ENCODE data around the gene C19orf44.

The C19orf44 gene

DNA sequence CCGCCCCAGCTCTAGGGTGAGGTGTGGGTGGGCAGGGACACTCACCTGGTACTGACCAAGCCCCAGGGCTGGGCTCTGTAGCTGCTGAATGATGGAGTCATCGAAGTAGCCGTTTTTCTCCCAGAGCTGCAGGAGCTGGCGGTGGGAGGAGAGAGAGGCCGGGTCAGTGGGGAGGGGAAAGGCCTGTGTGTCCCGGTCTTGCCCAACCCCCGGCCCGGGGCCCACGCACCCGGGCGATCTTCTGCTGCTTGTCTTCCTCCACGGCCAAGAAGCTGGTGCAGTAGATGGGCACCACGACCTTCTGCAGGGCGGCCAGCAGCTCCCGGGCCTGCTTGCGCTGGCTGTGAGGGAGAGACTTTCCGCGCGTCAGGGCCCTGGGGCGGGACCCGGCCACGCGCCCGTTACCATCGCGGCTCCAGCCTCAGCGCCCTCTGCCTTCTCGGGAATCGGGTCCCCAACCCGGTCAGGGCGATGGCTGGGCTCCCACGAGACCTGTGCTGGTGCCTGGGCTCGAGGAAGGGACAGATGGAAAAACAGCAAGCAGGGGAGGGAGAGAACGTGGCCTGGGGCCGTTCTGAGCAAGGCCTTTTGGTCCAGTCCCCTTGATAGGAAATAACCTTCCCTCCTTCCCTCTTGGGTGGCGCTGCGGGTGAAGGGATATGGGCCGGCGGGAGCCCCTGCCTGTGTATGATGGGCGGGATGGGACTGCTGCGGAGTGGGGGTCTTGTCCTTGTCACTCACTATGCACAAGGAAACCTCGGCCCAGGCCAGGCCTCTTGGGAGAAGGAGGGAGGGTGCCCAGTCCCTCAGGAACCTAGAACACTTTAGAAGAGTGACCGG lies 34.6 kb downstream of the C19orf44 start:
- Histone ChIP-seq H3K27ac (ENCODE audit: low read depth, low read length) (no peak overlapping the region), H3K36me3 (ENCODE audit: insufficient read depth, low read length) (peaks cover 79% of the 10 kb centered on the region)

DNA sequence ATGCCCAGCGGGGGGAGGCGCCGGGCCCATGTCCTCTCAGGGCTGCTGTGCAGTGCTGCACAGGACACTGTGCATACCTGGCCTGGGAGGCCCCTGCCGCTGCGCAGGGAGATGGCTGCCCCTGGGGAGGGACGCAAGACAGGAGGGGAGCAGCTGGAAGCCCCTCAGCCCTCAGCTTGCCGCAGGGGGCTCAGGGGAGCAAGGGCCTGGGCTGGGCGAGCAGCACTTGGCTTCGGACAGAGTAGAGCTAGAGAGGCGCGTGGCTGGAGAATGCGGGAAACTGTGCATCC lies 35.1 kb downstream of the C19orf44 start:
- Histone ChIP-seq H3K27ac (ENCODE audit: low read depth, low read length) (no peak overlapping the region), H3K4me1 (ENCODE audit: insufficient read depth, low read length) (no peaks in the 10 kb centered on the region), H3K36me3 (ENCODE audit: insufficient read depth, low read length) (peaks cover 74% of the 10 kb centered on the region), H3K4me3 (ENCODE audit: low read depth in 1 of 2, low read length in 2 of 2) (no peak overlapping the region), H3K27me3 (ENCODE audit: control insufficient read depth in 1 of 2, insufficient read depth in 2 of 2, low read length in 2 of 2) (no peaks in the 10 kb centered on the region), H3K9ac (ENCODE audit: low read length) (no peak overlapping the region), H3K9me3 (ENCODE audit: low read length) (no peaks in the 10 kb centered on the region)

More for the DNA sequence above, 34.6 kb downstream of the C19orf44 start:
- no peaks in the 10 kb centered on the region for H3K9me3 ChIP-seq (ENCODE audit: low read length)
- no peak overlapping the region for H3K4me3 ChIP-seq (ENCODE audit: low read depth in 1 of 2, low read length in 2 of 2)
- no peak overlapping the region for H3K9ac ChIP-seq (ENCODE audit: low read length)
- no peaks in the 10 kb centered on the region for H3K27me3 ChIP-seq (ENCODE audit: control insufficient read depth in 1 of 2, insufficient read depth in 2 of 2, low read length in 2 of 2)
- no peaks in the 10 kb centered on the region for H3K4me1 ChIP-seq (ENCODE audit: insufficient read depth, low read length)

DNA sequence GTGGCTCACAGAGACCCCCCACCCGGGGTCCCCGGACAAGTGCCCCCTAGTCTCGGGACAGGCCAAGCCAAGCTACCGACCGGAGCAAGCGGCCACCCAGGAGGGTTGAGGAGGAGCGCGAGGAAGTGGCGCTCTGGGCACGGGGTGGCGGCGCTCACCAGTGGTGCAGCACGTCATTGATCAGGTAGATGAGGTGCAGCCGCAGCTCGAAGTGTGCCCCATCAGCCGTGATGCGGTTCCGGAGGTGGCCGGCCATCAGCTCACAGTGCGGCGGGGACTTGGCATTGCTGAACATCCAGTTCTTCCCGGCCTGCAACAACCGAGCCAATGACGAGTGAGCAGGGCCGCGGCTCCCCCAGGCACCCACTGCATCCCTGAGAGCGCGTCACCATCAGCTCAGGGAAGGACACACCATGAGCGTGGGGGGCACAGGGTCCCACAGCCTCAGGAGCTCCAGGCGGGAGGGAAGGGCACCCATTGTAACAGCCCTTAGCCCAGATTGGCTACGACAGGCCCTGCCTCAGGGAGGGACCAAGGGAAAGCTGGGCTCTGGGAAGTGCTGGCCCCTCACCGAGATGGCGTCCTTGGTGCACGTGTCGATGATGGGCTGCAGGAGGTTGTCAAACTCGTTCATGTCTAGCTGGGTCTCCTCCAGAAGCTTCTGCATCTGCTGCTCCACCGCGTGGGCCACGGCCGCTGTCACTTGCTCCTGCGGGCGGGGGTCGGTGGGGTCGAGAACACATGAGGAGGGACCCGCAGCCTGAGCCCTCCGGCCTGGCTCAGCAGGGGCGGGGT lies 36.4 kb downstream of the C19orf44 start:
- no peak overlapping the region for H3K9ac ChIP-seq (ENCODE audit: low read length)
- H3K4me1 ChIP-seq (ENCODE audit: insufficient read depth, low read length), result no peaks in the 10 kb centered on the region
- H3K9me3 ChIP-seq (ENCODE audit: low read length), result no peaks in the 10 kb centered on the region
- no peak overlapping the region for H3K4me3 ChIP-seq (ENCODE audit: low read depth in 1 of 2, low read length in 2 of 2)
- no peak overlapping the region for H3K27ac ChIP-seq (ENCODE audit: low read depth, low read length)
- no peaks in the 10 kb centered on the region for H3K27me3 ChIP-seq (ENCODE audit: control insufficient read depth in 1 of 2, insufficient read depth in 2 of 2, low read length in 2 of 2)
- H3K36me3 ChIP-seq (ENCODE audit: insufficient read depth, low read length), result peaks cover 62% of the 10 kb centered on the region

DNA sequence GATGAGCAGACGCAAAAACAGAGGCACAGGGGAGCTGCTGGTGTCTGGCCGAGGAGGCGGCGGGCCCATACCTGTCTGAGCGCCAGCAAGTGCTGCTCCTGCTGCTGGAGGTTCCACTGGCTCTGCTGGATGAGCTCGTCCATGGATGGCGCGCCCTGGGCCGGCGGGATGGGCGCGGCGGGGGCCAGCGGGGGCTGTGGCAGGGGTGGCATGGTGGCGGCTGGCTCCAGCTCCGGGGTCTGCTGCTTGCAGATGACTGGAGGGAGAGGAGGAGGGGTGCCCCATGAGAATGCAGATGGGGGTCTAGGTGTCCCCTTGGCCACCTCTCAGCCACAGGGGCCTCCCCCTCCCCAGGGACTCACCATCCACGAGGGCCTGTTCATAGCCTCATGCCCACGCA lies 39.2 kb downstream of the C19orf44 start:
- Histone ChIP-seq H3K4me3 (ENCODE audit: low read depth in 1 of 2, low read length in 2 of 2) (no peak overlapping the region), H3K27ac (ENCODE audit: low read depth, low read length) (no peak overlapping the region), H3K36me3 (ENCODE audit: insufficient read depth, low read length) (peaks cover 51% of the 10 kb centered on the region), H3K4me1 (ENCODE audit: insufficient read depth, low read length) (peaks cover 7% of the 10 kb centered on the region), H3K27me3 (ENCODE audit: control insufficient read depth in 1 of 2, insufficient read depth in 2 of 2, low read length in 2 of 2) (no peaks in the 10 kb centered on the region), H3K9me3 (ENCODE audit: low read length) (no peaks in the 10 kb centered on the region), H3K9ac (ENCODE audit: low read length) (no peak overlapping the region)

DNA sequence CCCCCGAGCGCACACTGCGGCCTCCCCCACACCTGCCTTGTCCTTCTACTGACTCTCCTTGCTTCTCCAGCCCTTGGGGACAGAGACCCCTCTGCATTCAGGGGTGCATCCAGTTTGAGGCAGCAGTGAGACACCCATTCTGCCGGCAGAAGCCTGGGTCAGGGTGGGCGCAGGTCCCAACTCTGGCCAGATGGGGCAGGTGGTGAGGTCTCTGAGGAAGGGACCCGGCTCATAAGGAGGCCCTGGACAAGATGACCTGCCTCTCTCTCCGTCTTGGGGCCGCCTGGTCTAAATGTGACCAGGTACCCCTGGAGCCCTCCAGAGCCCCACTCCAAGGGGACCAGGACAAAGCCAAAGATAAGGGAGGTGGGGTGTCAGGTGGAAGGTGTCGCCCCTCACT lies 39.9 kb downstream of the C19orf44 start:
- no peaks in the 10 kb centered on the region for H3K9me3 ChIP-seq (ENCODE audit: low read length)
- peaks cover 14% of the 10 kb centered on the region for H3K4me1 ChIP-seq (ENCODE audit: insufficient read depth, low read length)
- H3K9ac ChIP-seq (ENCODE audit: low read length), result no peak overlapping the region
- no peaks in the 10 kb centered on the region for H3K27me3 ChIP-seq (ENCODE audit: control insufficient read depth in 1 of 2, insufficient read depth in 2 of 2, low read length in 2 of 2)
- peaks cover 44% of the 10 kb centered on the region for H3K36me3 ChIP-seq (ENCODE audit: insufficient read depth, low read length)
- no peak overlapping the region for H3K27ac ChIP-seq (ENCODE audit: low read depth, low read length)
- H3K4me3 ChIP-seq (ENCODE audit: low read depth in 1 of 2, low read length in 2 of 2), result no peak overlapping the region

DNA sequence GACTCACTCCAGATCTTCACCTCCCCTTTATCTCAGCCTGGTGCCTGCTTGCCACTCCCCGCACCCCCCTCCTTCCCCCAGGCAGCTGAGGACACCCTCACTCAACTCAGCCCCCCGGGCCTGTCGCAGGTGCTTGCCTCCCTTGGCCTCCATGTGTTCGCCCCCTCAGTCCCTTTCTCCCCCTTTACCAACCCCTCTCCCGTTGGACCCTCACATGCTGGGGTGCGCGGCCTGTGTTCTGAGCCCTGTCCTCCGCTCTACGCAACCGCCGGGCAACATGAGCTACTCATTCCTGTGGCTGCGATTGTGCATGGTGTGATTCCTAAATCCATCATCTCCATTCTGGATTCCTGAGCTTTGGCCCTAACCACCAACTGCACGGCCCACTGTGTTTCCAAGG lies 40.9 kb downstream of the C19orf44 start:
- H3K4me1 ChIP-seq (ENCODE audit: insufficient read depth, low read length), result peaks cover 20% of the 10 kb centered on the region
- H3K27me3 ChIP-seq (ENCODE audit: control insufficient read depth in 1 of 2, insufficient read depth in 2 of 2, low read length in 2 of 2), result no peaks in the 10 kb centered on the region
- H3K9me3 ChIP-seq (ENCODE audit: low read length), result no peaks in the 10 kb centered on the region
- no peak overlapping the region for H3K9ac ChIP-seq (ENCODE audit: low read length)
- H3K36me3 ChIP-seq (ENCODE audit: insufficient read depth, low read length), result peaks cover 34% of the 10 kb centered on the region
- H3K4me3 ChIP-seq (ENCODE audit: low read depth in 1 of 2, low read length in 2 of 2), result no peak overlapping the region
- no peak overlapping the region for H3K27ac ChIP-seq (ENCODE audit: low read depth, low read length)

DNA sequence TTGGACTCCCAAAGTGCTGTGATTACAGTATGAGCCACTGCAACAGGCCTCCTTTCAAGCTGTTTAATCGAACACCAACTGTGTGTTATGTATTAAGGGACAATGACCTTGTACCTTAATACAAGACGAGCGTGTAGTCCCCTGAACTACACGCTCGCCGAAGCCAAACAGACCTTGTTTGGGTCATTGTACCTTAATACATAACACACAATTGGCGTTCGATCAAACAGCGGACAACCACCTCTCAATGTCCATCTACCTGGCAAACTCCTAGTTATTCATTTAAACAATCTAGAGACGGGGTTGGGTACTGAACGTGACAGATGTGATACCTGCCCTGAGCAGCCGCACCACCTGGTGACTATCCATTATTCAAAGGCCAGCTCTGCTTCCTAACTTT lies 44.8 kb downstream of the C19orf44 start:
- peaks cover 16% of the 10 kb centered on the region for H3K36me3 ChIP-seq (ENCODE audit: insufficient read depth, low read length)
- no peaks in the 10 kb centered on the region for H3K9me3 ChIP-seq (ENCODE audit: low read length)
- no peaks in the 10 kb centered on the region for H3K27me3 ChIP-seq (ENCODE audit: control insufficient read depth in 1 of 2, insufficient read depth in 2 of 2, low read length in 2 of 2)
- H3K9ac ChIP-seq (ENCODE audit: low read length), result peak overlapping the region; percentile 81
- peaks cover 29% of the 10 kb centered on the region for H3K4me1 ChIP-seq (ENCODE audit: insufficient read depth, low read length)
- no peak overlapping the region for H3K27ac ChIP-seq (ENCODE audit: low read depth, low read length)
- H3K4me3 ChIP-seq (ENCODE audit: low read depth in 1 of 2, low read length in 2 of 2), result peak overlapping the region; percentile 81 to 94

DNA sequence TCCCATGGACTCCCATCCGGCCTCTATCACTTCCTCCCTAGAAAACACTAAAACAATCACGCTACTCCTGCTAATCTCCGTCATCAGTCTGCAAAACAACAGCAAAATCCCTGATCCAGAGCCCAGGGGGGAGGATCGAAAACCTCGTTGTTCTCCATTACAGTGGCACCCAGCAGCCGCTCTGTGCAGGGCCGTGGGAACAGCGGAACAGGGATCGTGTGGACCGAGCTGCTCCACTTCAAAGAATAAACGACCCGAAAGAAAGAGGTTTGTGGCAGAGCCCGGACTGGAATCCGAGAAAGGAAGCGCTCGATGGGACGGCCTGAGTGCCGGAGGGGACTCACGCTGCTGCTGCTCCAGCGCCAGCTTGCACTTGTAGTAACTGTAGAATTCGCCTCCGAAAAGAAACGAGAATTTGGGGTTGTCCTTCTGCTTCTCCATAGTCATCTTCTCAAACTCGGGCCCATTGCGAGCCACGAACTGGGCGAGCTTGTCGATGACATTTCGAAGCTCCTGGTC lies 45.4 kb downstream of the C19orf44 start:
- Histone ChIP-seq H3K4me3 (ENCODE audit: low read depth in 1 of 2, low read length in 2 of 2) (peak overlapping the region; percentile 81 to 94), H3K9ac (ENCODE audit: low read length) (peak overlapping the region; percentile 81), H3K9me3 (ENCODE audit: low read length) (no peaks in the 10 kb centered on the region), H3K27me3 (ENCODE audit: control insufficient read depth in 1 of 2, insufficient read depth in 2 of 2, low read length in 2 of 2) (no peaks in the 10 kb centered on the region), H3K36me3 (ENCODE audit: insufficient read depth, low read length) (peaks cover 16% of the 10 kb centered on the region), H3K27ac (ENCODE audit: low read depth, low read length) (peak overlapping the region; percentile 87), H3K4me1 (ENCODE audit: insufficient read depth, low read length) (peaks cover 29% of the 10 kb centered on the region)

DNA sequence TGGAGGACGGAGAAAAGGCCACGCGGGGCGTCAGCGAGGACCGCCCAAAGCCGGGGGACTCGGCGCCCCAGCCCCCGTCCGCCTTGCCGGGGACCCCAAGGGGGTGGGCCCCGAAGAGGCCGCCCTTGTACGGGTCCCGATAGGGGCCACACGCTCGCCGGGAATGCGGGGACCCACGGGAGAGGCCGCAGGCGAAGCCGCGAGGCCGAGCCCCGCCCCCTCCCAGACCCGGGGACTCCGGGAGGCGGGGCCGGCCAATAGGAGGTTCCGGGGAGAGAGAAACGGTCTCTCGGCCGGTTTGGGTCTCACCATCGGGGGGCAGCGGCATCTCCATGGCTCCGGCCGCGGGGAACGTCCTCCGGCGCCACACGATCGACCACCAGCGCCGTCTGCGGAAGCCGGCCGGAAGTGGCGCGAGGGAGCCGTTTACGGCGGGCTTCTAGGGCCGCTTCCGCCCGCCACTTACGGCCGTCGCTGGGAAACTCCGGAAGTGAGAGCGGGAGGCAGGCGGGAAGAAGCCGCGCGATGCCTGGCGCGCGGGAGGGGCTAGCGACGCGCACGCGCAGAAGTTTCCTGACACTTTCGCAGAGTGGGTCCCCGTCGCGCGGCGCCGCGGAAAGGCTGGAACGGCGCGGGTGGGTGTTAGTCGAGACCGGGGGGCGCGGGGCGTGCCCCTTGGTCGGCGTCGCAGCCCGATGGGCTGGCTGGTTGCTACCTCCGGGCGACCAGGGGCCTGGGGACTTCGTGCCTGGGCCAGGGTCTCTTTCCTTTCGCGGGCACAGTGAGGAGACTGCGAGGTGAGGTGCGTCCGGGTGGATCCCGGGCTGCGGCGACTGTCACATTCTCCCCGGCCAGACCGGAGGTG lies 46.1 kb downstream of the C19orf44 start, which contains the start of gene CHERP:
Gene CHERP, minus strand, starts transcription at position 393 of the 865 bp plus-strand sequence. Its CDS starts 59 bp downstream, at position 334.
- no peaks in the 10 kb centered on the region for H3K9me3 ChIP-seq (ENCODE audit: low read length)
- H3K27me3 ChIP-seq (ENCODE audit: control insufficient read depth in 1 of 2, insufficient read depth in 2 of 2, low read length in 2 of 2), result no peaks in the 10 kb centered on the region
- peaks cover 29% of the 10 kb centered on the region for H3K4me1 ChIP-seq (ENCODE audit: insufficient read depth, low read length)
- peak within 1 kb of the TSS; percentile 86 for H3K9ac ChIP-seq (ENCODE audit: low read length)
- peaks cover 16% of the 10 kb centered on the region for H3K36me3 ChIP-seq (ENCODE audit: insufficient read depth, low read length)
- peak within 1 kb of the TSS; percentile 87 for H3K27ac ChIP-seq (ENCODE audit: low read depth, low read length)
- peak within 1 kb of the TSS; percentile 81 to 94 for H3K4me3 ChIP-seq (ENCODE audit: low read depth in 1 of 2, low read length in 2 of 2)

DNA sequence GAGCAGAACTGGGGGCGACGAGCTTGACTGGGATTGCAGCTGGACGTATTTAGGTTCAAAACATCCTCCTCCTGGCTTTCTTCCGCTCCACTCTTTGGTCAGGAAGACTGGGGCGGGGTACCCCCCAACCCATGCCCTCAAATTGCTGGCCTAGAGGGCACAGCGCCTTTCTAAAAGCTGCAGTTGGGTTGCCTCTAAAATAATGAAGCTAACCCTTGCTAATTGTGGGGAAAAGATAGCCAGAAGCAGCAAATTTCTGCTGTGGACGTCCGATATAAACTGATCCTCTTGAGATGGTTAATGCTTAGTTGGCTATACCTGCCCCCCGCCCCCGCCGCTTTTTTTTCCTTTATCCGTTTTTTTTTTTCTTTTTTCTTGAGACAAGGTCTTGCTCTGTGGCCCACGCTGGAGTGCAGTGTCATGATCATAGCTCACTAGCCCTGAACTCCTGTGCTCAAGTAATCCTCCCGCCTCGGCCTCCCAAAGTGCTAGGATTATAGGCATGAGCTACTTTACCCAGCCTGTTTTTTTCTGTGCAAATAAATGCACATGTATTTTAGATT lies 46.8 kb downstream of the C19orf44 start:
- Histone ChIP-seq H3K9me3 (ENCODE audit: low read length) (no peaks in the 10 kb centered on the region), H3K27ac (ENCODE audit: low read depth, low read length) (peak overlapping the region; percentile 87), H3K4me1 (ENCODE audit: insufficient read depth, low read length) (peaks cover 29% of the 10 kb centered on the region), H3K36me3 (ENCODE audit: insufficient read depth, low read length) (peaks cover 14% of the 10 kb centered on the region), H3K4me3 (ENCODE audit: low read depth in 1 of 2, low read length in 2 of 2) (peak overlapping the region; percentile 81 to 94), H3K9ac (ENCODE audit: low read length) (peak overlapping the region; percentile 86), H3K27me3 (ENCODE audit: control insufficient read depth in 1 of 2, insufficient read depth in 2 of 2, low read length in 2 of 2) (no peaks in the 10 kb centered on the region)

All from muscle layer of colon (tissue), 2 donors.